ENCODE results near the gene SRSF2.
"Not testable (repeated sequence)": the region's sequence is repeated elsewhere in the genome, so short reads cannot be mapped to it uniquely, and the experiment has no call there.

Gene SRSF2

GRCh38 chr17:76738468-76738850, 1.3 kb upstream of the SRSF2 start:
- peak; percentile 33 for DNase-seq (ENCODE audit: low spot score)

- DNase-seq (ENCODE audit: low spot score): peak; percentile 91
Measured at GRCh38 chr17:76737676-76738467, 741 bp upstream of the SRSF2 start, which contains the start of gene MFSD11. MFSD11 (plus strand) TSS chr17:76738119; CDS start chr17:76738353, 234 bp downstream.

- peak; percentile 60 for DNase-seq (ENCODE audit: low spot score)
Measured at GRCh38 chr17:76736349-76737081, 616 bp downstream of the SRSF2 start.

GRCh38 chr17:76735586-76736348, 1.4 kb downstream of the SRSF2 start:
- DNase-seq (ENCODE audit: low spot score): peak; percentile 19

GRCh38 chr17:76735006-76735405, 2.1 kb downstream of the SRSF2 start:
- peak; percentile 64 for DNase-seq (ENCODE audit: low spot score)

GRCh38 chr17:76734080-76734840, 2.9 kb downstream of the SRSF2 start:
- no peak for DNase-seq (ENCODE audit: low spot score)

GRCh38 chr17:76733618-76733957, 3.5 kb downstream of the SRSF2 start:
- DNase-seq (ENCODE audit: low spot score): no peak

GRCh38 chr17:76732734-76733617, 4.2 kb downstream of the SRSF2 start:
- no peak for DNase-seq (ENCODE audit: low spot score)

- DNase-seq (ENCODE audit: low spot score): not testable (repeated sequence)
Measured at GRCh38 chr17:76731800-76732733, 5.1 kb downstream of the SRSF2 start.

- peak; percentile 37 for DNase-seq (ENCODE audit: low spot score)
Measured at GRCh38 chr17:76727745-76728456, 9.2 kb downstream of the SRSF2 start.

- peak; percentile 65 for DNase-seq (ENCODE audit: low spot score)
Measured at GRCh38 chr17:76726776-76727718, 10.1 kb downstream of the SRSF2 start, which contains the start of gene METTL23. METTL23 (plus strand) TSS chr17:76726839; CDS start chr17:76729711, 2,872 bp downstream.

GRCh38 chr17:76726231-76726775, 10.8 kb downstream of the SRSF2 start, which contains the start of gene JMJD6:
JMJD6 (minus strand) TSS chr17:76726606; CDS start chr17:76726475, 131 bp downstream.
- DNase-seq (ENCODE audit: low spot score): peak; percentile 97

GRCh38 chr17:76725580-76726230, 11.4 kb downstream of the SRSF2 start:
- peak; percentile 68 for DNase-seq (ENCODE audit: low spot score)

- no peak for DNase-seq (ENCODE audit: low spot score)
Measured at GRCh38 chr17:76723812-76724211, 13.3 kb downstream of the SRSF2 start.

GRCh38 chr17:76722977-76723376, 14.2 kb downstream of the SRSF2 start:
- not testable (repeated sequence) for DNase-seq (ENCODE audit: low spot score)

- DNase-seq (ENCODE audit: low spot score): no peak
Measured at GRCh38 chr17:76722279-76722678, 14.9 kb downstream of the SRSF2 start.

GRCh38 chr17:76721463-76721862, 15.7 kb downstream of the SRSF2 start:
- no peak for DNase-seq (ENCODE audit: low spot score)
